Measurements from ENCODE around the gene GPR15. TPM values are rescaled to one million over a fixed set of nuclear protein-coding genes. Genes with fewer than 3 reads are reported as not detected.

Gene GPR15
- 136 and 143 TPM in 2 replicates for total RNA-seq (2013; cell fraction: nucleolus; rRNA removed)
- 150 and 170 TPM in 2 replicates for total RNA-seq (2014; rRNA removed)
- 118 and 119 TPM in 2 replicates for total RNA-seq (2014; rRNA removed; fragmentation: Illumina TruSeq; extraction: Trizol)
- total RNA-seq (2021) = 105 TPM in 2 replicates
- 81.6 TPM for polyA plus RNA-seq (2011; ENCODE audit: low read depth)
- polyA plus RNA-seq (2011; rRNA removed) = 68.3 and 87.9 TPM in 2 replicates
- 77.7 and 84.8 TPM in 2 replicates for polyA plus RNA-seq (2011; cell fraction: cytosol; rRNA removed)
- 59.0 and 81.9 TPM in 2 replicates for polyA plus RNA-seq (2011; cell fraction: nucleus; rRNA removed)
- 69.4 and 117 TPM in 2 replicates for polyA plus RNA-seq (2012)
- polyA plus RNA-seq (2014; fragmentation: Illumina TruSeq; extraction: Trizol) = 113 and 116 TPM in 2 replicates
- 100 to 1,000 TPM in 1 of 2 experiments, 10 to 100 TPM in 1; 70.7 to 145 TPM for polyA plus RNA-seq (2014; fragmentation: Nextera tagmentation; extraction: Ambion mirVana)
- polyA plus RNA-seq (2014; rRNA removed) = 82.7 and 83.9 TPM in 2 replicates
- polyA plus RNA-seq (2016; fragmentation: Nextera tagmentation; extraction: Ambion mirVana) = 100 to 1,000 TPM; 146 to 150 TPM
- polyA minus RNA-seq (2011; rRNA and poly(A)+ RNA removed) = 142 and 145 TPM in 2 replicates
- polyA minus RNA-seq (2011; cell fraction: cytosol; rRNA and poly(A)+ RNA removed) = 29.7 and 31.3 TPM in 2 replicates
- 79.2 and 93.9 TPM in 2 replicates for polyA minus RNA-seq (2011; cell fraction: nucleus; rRNA and poly(A)+ RNA removed)
- Bru-seq, nascent RNA = percentile 99 among the genes with signal in this experiment
- percentile 98 among the genes with signal in this experiment for BruChase-seq, experiment 1, labeled RNA remaining after a 6-hour chase
- percentile 100 among the genes with signal in this experiment for BruChase-seq, experiment 2, labeled RNA remaining after a 2-hour chase
- long read RNA-seq, experiment 1, transcript GPR15-201 (1 exons, 1,252 nt) = major isoform, 38 of 38 reads
- long read RNA-seq, experiment 1, partial matches to known transcripts = 0 of 38 reads
- long read RNA-seq, experiment 1, other reads (novel, unspliced or antisense) = 0 of 38 reads
- long read RNA-seq, experiment 2, transcript GPR15-201 (1 exons, 1,252 nt) = major isoform, 148 of 153 reads
- long read RNA-seq, experiment 2, partial matches to known transcripts = 4 of 153 reads
- long read RNA-seq, experiment 2, other reads (novel, unspliced or antisense) = 1 of 153 reads

- Histone ChIP-seq H3K79me2 (ENCODE audit: control insufficient read depth, insufficient read depth, low read length) (peaks cover 99% of the 10 kb centered on the region), H3K36me3 (ENCODE audit: control insufficient read depth in 2 of 2, insufficient read depth in 2 of 2, low read length in 1 of 2) (peaks cover 3 to 7% of the 10 kb centered on the region in 2 experiments; a peak in 3 of 4 replicates), H3K27ac (ENCODE audit: control insufficient read depth, insufficient read depth) (peak within 1 kb of the TSS; percentile 97), H2AFZ (ENCODE audit: control insufficient read depth, low read depth, low read length) (no peak within 1 kb of the TSS), H3K4me1 (ENCODE audit: control insufficient read depth, insufficient read depth, low read length) (peaks cover 3% of the 10 kb centered on the region; the same call in 1 of the 2 replicates), H4K20me1 (ENCODE audit: control insufficient read depth, insufficient read depth) (no peaks in the 10 kb centered on the region), H3K9ac (ENCODE audit: control insufficient read depth, insufficient read depth, low read length) (peak within 1 kb of the TSS; percentile 94), H3K9me3 (replicated peaks; ENCODE audit: control insufficient read depth, insufficient read depth, low read length) (no peaks in the 10 kb centered on the region), H3K4me2 (ENCODE audit: control insufficient read depth, insufficient read depth) (peak within 1 kb of the TSS; percentile 92), H3K4me3 (peak within 1 kb of the TSS; percentile 81), H3K27me3 (replicated peaks in 1 of 2; ENCODE audit: control insufficient read depth in 2 of 2, insufficient read depth in 2 of 2, low read length in 1 of 2) (no peaks in the 10 kb centered on the region)
- in situ Hi-C loops (cut with MboI) = no loop called here
- DNase-seq (ENCODE audit: low read depth, low spot score) (no peak), FAIRE-seq (peak; percentile 41), ATAC-seq (peak; percentile 44)
- CTCF ChIA-PET = interaction anchor here (1.3 to 6.3 kb wide), 8 partner anchors 14 to 66 kb away, joined by 3 to 40 read pairs (median 8); no protein-coding TSS in a partner anchor
- BruUV-seq (replicated peaks) = no TSS peak
- SMC1A ChIA-PET (ENCODE audit: uncharacterized antibody, unreplicated experiment) = interaction anchor here (0.8 to 13.1 kb wide), 5 partner anchors 9 to 70 kb away, joined by 3 to 603 read pairs (median 13); partner anchors contain the start of gene CLDND1
- intact Hi-C loops (cut with micrococcal nuclease; ENCODE audit: unreplicated experiment) = loop anchor here (1.0 to 5.0 kb wide), 4 partner anchors 31 to 201 kb away; partner anchors contain the start of gene CPOX
- RAD21 ChIA-PET (ENCODE audit: unreplicated experiment) = interaction anchor here (1.0 to 13.1 kb wide), 7 partner anchors 9 to 208 kb away, joined by 3 to 511 read pairs (median 10); partner anchors contain the start of genes CLDND1 and CPOX
- POLR2A ChIA-PET = interaction anchor here (1.4 to 11.8 kb wide), 3 partner anchors 9 to 38 kb away, joined by 4 to 350 read pairs (median 11); partner anchors contain the start of gene CLDND1
- WGBS (ENCODE audit: insufficient coverage, insufficient replicate concordance, low lambda C conversion rate, missing lambda C conversion rate) = 7% methylated on average over 7 of the region's 7 CpGs
- TF ChIP-seq SREBF1 (IDR thresholded peaks at IDR 0.05; ENCODE audit: low read length) (no peak), STAT3 (IDR thresholded peaks at IDR 0.05; ENCODE audit: low read depth, low read length) (no peak; the same call in 1 of the 2 replicates), NFYB (IDR thresholded peaks at IDR 0.05; ENCODE audit: insufficient read depth, low read depth, low read length) (peak; percentile 95), SMAD1 (IDR thresholded peaks at IDR 0.05; ENCODE audit: low read depth, partially characterized antibody) (peak; percentile 67), MTA2 (IDR thresholded peaks at IDR 0.05; ENCODE audit: low read depth) (peak; percentile 62), CHD4 (IDR thresholded peaks at IDR 0.05) (no peak), PML (IDR thresholded peaks at IDR 0.05; ENCODE audit: low read length) (peak; percentile 49), RELB (IDR thresholded peaks at IDR 0.05; ENCODE audit: low read depth) (peak; percentile 71), FOS (IDR thresholded peaks at IDR 0.05; ENCODE audit: borderline replicate concordance, extremely low read depth, insufficient read length) (no peak), NFIC (IDR thresholded peaks at IDR 0.05; ENCODE audit: low read depth, low read length) (0 out of 2 replicates have a peak, but pooled peaks have one; percentile 60), FOXM1 (IDR thresholded peaks at IDR 0.05; ENCODE audit: low read depth, low read length) (peak; percentile 82; the same call in 1 of the 2 replicates), TCF3 (IDR thresholded peaks at IDR 0.05; ENCODE audit: borderline replicate concordance, insufficient read depth, low read depth, low read length) (0 out of 2 replicates have a peak, but pooled peaks have one; percentile 19)
- TF ChIP-seq, protein P1, sequence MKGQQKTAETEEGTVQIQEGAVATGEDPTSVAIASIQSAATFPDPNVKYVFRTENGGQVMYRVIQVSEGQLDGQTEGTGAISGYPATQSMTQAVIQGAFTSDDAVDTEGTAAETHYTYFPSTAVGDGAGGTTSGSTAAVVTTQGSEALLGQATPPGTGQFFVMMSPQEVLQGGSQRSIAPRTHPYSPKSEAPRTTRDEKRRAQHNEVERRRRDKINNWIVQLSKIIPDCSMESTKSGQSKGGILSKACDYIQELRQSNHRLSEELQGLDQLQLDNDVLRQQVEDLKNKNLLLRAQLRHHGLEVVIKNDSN (IDR thresholded peaks at IDR 0.05; ENCODE audit: borderline replicate concordance, extremely low read length, insufficient read depth, low read depth, low read length) = no peak
These were observed at the start of gene GPR15 for GRCh38 chr3:98531622-98532274. GPR15 (plus strand) TSS chr3:98531978; CDS start chr3:98532034, 56 bp downstream.

Data from GM12878 (cell line).